Measurements from ENCODE around the gene MYH2.
A peak's percentile ranks its signal among the peaks of the same experiment; 100 is the strongest.

The MYH2 gene

GRCh38 chr17:10521949-10522348 lies 27.5 kb downstream of the MYH2 start:
- H3K4me1 ChIP-seq = no peaks in the 10 kb centered on the region
- no peaks in the 10 kb centered on the region for H4K20me1 ChIP-seq
- H3K27me3 ChIP-seq = no peaks in the 10 kb centered on the region
- no peaks in the 10 kb centered on the region for H3K36me3 ChIP-seq
- no peak overlapping the region for H3K27ac ChIP-seq
- no peaks in the 10 kb centered on the region for H3K9me3 ChIP-seq (replicated peaks in 1 of 11)
- H3K4me2 ChIP-seq = no peak overlapping the region
- no peak overlapping the region for H3K9ac ChIP-seq
- no peak overlapping the region for H3K4me3 ChIP-seq
- TF ChIP-seq Cebpa-rat (IDR thresholded peaks at IDR 0.05) = no peak

- no peak within 1 kb of the TSS for H3K4me3 ChIP-seq
- H3K27me3 ChIP-seq = no peaks in the 10 kb centered on the region
- no peaks in the 10 kb centered on the region for H3K9me3 ChIP-seq (replicated peaks in 1 of 11)
- H3K27ac ChIP-seq = no peak within 1 kb of the TSS
- H4K20me1 ChIP-seq = no peaks in the 10 kb centered on the region
- H3K36me3 ChIP-seq = no peaks in the 10 kb centered on the region
- no peak within 1 kb of the TSS for H3K9ac ChIP-seq
- no peak for TF ChIP-seq Cebpa-rat (IDR thresholded peaks at IDR 0.05)
- no peak within 1 kb of the TSS for H3K4me2 ChIP-seq
- no peaks in the 10 kb centered on the region for H3K4me1 ChIP-seq
These were observed 31.0 kb downstream of the MYH2 start, which contains the start of gene MYH1 for GRCh38 chr17:10518271-10519037. TSS of gene MYH1 (minus strand) at chr17:10518542. CDS start at chr17:10516642, 1,900 bp downstream.

- H3K27me3 ChIP-seq = no peaks in the 10 kb centered on the region
These were observed 32.8 kb downstream of the MYH2 start for GRCh38 chr17:10516638-10517037.

GRCh38 chr17:10516065-10516464 lies 33.4 kb downstream of the MYH2 start:
- H3K4me2 ChIP-seq = no peak overlapping the region
- H3K27me3 ChIP-seq = no peaks in the 10 kb centered on the region
- no peaks in the 10 kb centered on the region for H3K9me3 ChIP-seq (replicated peaks in 1 of 11)
- H4K20me1 ChIP-seq = no peaks in the 10 kb centered on the region
- H3K9ac ChIP-seq = no peak overlapping the region
- no peak overlapping the region for H3K4me3 ChIP-seq
- H3K27ac ChIP-seq = no peak overlapping the region
- H3K36me3 ChIP-seq = no peaks in the 10 kb centered on the region
- TF ChIP-seq Cebpa-rat (IDR thresholded peaks at IDR 0.05) = no peak
- no peaks in the 10 kb centered on the region for H3K4me1 ChIP-seq

More at GRCh38 chr17:10516638-10517037, 32.8 kb downstream of the MYH2 start:
- H4K20me1 ChIP-seq = no peaks in the 10 kb centered on the region
- TF ChIP-seq Cebpa-rat (IDR thresholded peaks at IDR 0.05) = no peak
- H3K4me2 ChIP-seq = no peak overlapping the region
- H3K4me1 ChIP-seq = no peaks in the 10 kb centered on the region
- H3K9me3 ChIP-seq (replicated peaks in 1 of 11) = no peaks in the 10 kb centered on the region
- no peak overlapping the region for H3K9ac ChIP-seq
- H3K4me3 ChIP-seq = no peak overlapping the region
- no peak overlapping the region for H3K27ac ChIP-seq
- no peaks in the 10 kb centered on the region for H3K36me3 ChIP-seq

GRCh38 chr17:10513299-10514067 lies 36.0 kb downstream of the MYH2 start:
- H3K4me2 ChIP-seq = no peak overlapping the region

GRCh38 chr17:10512856-10513255 lies 36.6 kb downstream of the MYH2 start:
- no peak for TF ChIP-seq Cebpa-rat (IDR thresholded peaks at IDR 0.05)
- Histone ChIP-seq H3K4me1 (no peaks in the 10 kb centered on the region), H3K4me2 (no peak overlapping the region), H3K9ac (no peak overlapping the region), H4K20me1 (no peaks in the 10 kb centered on the region), H3K36me3 (no peaks in the 10 kb centered on the region), H3K27ac (no peak overlapping the region), H3K27me3 (no peaks in the 10 kb centered on the region), H3K9me3 (replicated peaks in 1 of 11) (no peaks in the 10 kb centered on the region), H3K4me3 (no peak overlapping the region)

More at GRCh38 chr17:10513299-10514067, 36.0 kb downstream of the MYH2 start:
- no peak for TF ChIP-seq Cebpa-rat (IDR thresholded peaks at IDR 0.05)
- no peaks in the 10 kb centered on the region for H3K36me3 ChIP-seq
- H3K4me3 ChIP-seq = no peak overlapping the region
- no peaks in the 10 kb centered on the region for H3K9me3 ChIP-seq (replicated peaks in 1 of 11)
- H3K27me3 ChIP-seq = no peaks in the 10 kb centered on the region
- no peak overlapping the region for H3K9ac ChIP-seq
- no peaks in the 10 kb centered on the region for H4K20me1 ChIP-seq
- H3K4me1 ChIP-seq = no peaks in the 10 kb centered on the region
- no peak overlapping the region for H3K27ac ChIP-seq

GRCh38 chr17:10499950-10500349 lies 49.5 kb downstream of the MYH2 start:
- H3K4me1 ChIP-seq = no peaks in the 10 kb centered on the region
- no peak overlapping the region for H3K27ac ChIP-seq
- TF ChIP-seq Cebpa-rat (IDR thresholded peaks at IDR 0.05) = no peak
- H3K27me3 ChIP-seq = no peaks in the 10 kb centered on the region
- H3K36me3 ChIP-seq = no peaks in the 10 kb centered on the region
- H3K9me3 ChIP-seq (replicated peaks in 1 of 11) = no peaks in the 10 kb centered on the region
- H4K20me1 ChIP-seq = no peaks in the 10 kb centered on the region
- no peak overlapping the region for H3K4me3 ChIP-seq
- H3K4me2 ChIP-seq = no peak overlapping the region
- H3K9ac ChIP-seq = no peak overlapping the region

- Histone ChIP-seq H3K9me3 (replicated peaks in 1 of 11) (peaks cover 31 to 42% (median 36%) of the 10 kb centered on the region in 11 experiments), H3K4me2 (no peak overlapping the region), H3K4me1 (no peaks in the 10 kb centered on the region), H3K27ac (no peak overlapping the region), H3K36me3 (0 out of 22 replicates have a peak, but pooled peaks cover 0 to 3% (median 0%) of the 10 kb centered on the region in 11 experiments), H3K27me3 (no peaks in the 10 kb centered on the region), H3K9ac (no peak overlapping the region), H4K20me1 (no peaks in the 10 kb centered on the region), H3K4me3 (no peak overlapping the region)
- TF ChIP-seq Cebpa-rat (IDR thresholded peaks at IDR 0.05) = no peak
These were observed 57.5 kb downstream of the MYH2 start for GRCh38 chr17:10492004-10492403.

- no peaks in the 10 kb centered on the region for H3K27me3 ChIP-seq
- no peaks in the 10 kb centered on the region for H3K4me1 ChIP-seq
- no peak overlapping the region for H3K27ac ChIP-seq
- peak in 1 of 11 experiments; percentile 73; a peak in 1 of 22 replicates for TF ChIP-seq Cebpa-rat (IDR thresholded peaks at IDR 0.05)
- 0 out of 22 replicates have a peak, but pooled peaks cover 0 to 7% (median 0%) of the 10 kb centered on the region in 11 experiments for H3K36me3 ChIP-seq
- no peak overlapping the region for H3K4me2 ChIP-seq
- peaks cover 47 to 70% (median 65%) of the 10 kb centered on the region in 11 experiments for H3K9me3 ChIP-seq (replicated peaks in 1 of 11)
- H4K20me1 ChIP-seq = no peaks in the 10 kb centered on the region
- no peak overlapping the region for H3K9ac ChIP-seq
- H3K4me3 ChIP-seq = 0 out of 20 replicates have a peak overlapping the region, but pooled peaks of 1 of the 10 experiments have one; percentile 25
These were observed 67.2 kb downstream of the MYH2 start for GRCh38 chr17:10482252-10482651.

Data from BLaER1 treated with 17β-estradiol and CSF1 and Interleukin-3, amounts not matched to agents 10 nM and 100 nM (cell line).